ENCODE results near the gene SSX2IP.

SSX2IP gene

GRCh38 chr1:84709131-84709530, 18.9 kb upstream of the SSX2IP start:
- DNase-seq, result no peak

- DNase-seq, result no peak
Measured at GRCh38 chr1:84708031-84708430, 17.8 kb upstream of the SSX2IP start.

- no peak for DNase-seq
Measured at GRCh38 chr1:84705513-84705912, 15.3 kb upstream of the SSX2IP start.

GRCh38 chr1:84704872-84705417, 14.7 kb upstream of the SSX2IP start:
- DNase-seq, result no peak

GRCh38 chr1:84703431-84703830, 13.2 kb upstream of the SSX2IP start:
- DNase-seq, result no peak

GRCh38 chr1:84702143-84702542, 11.9 kb upstream of the SSX2IP start:
- DNase-seq, result no peak

- no peak for DNase-seq
Measured at GRCh38 chr1:84701376-84701775, 11.1 kb upstream of the SSX2IP start.

- DNase-seq, result no peak
Measured at GRCh38 chr1:84700070-84700469, 9.8 kb upstream of the SSX2IP start.

- no peak for DNase-seq
Measured at GRCh38 chr1:84698151-84699110, 8.2 kb upstream of the SSX2IP start.

- no peak for DNase-seq
Measured at GRCh38 chr1:84693785-84694184, 3.5 kb upstream of the SSX2IP start.

- no peak for DNase-seq
Measured at GRCh38 chr1:84693005-84693404, 2.7 kb upstream of the SSX2IP start.

GRCh38 chr1:84692391-84692790, 2.1 kb upstream of the SSX2IP start:
- DNase-seq, result no peak

- DNase-seq, result no peak
Measured at GRCh38 chr1:84691122-84691783, 992 bp upstream of the SSX2IP start.

GRCh38 chr1:84689514-84690396, 506 bp downstream of the SSX2IP start:
- peak; percentile 36 for DNase-seq

GRCh38 chr1:84688463-84689061, 1.7 kb downstream of the SSX2IP start:
- no peak for DNase-seq

- DNase-seq, result no peak
Measured at GRCh38 chr1:84687714-84688462, 2.4 kb downstream of the SSX2IP start.

- no peak for DNase-seq
Measured at GRCh38 chr1:84686223-84686622, 4.0 kb downstream of the SSX2IP start.

- DNase-seq, result no peak
Measured at GRCh38 chr1:84683508-84683907, 6.8 kb downstream of the SSX2IP start.

GRCh38 chr1:84682047-84682446, 8.2 kb downstream of the SSX2IP start:
- no peak for DNase-seq

- DNase-seq, result no peak
Measured at GRCh38 chr1:84677415-84678099, 12.7 kb downstream of the SSX2IP start.

GRCh38 chr1:84675631-84676030, 14.6 kb downstream of the SSX2IP start:
- DNase-seq, result no peak
